OCI-LY3 (cell line): ENCODE data around the gene PRDM11.

Experiments
- EZH2phosphoT487 ChIP-seq: fragments of 200-600 bp; shearing (Covaris generic); IDR thresholded peaks from 2 replicates; pipeline ENCODE4 v1.6.1; 2018; ENCODE audit warnings: antibody characterized with exemption, mixed run types, low read depth
- TF ChIP-seq, protein P1 (sequence below): fragments of 200-600, 300-600 bp; sonication (generic); IDR thresholded peaks from 2 replicates; pipeline ENCODE4 v1.5.1; 2014; ENCODE audit warnings: antibody characterized with exemption, low read length, low read depth

DNA sequence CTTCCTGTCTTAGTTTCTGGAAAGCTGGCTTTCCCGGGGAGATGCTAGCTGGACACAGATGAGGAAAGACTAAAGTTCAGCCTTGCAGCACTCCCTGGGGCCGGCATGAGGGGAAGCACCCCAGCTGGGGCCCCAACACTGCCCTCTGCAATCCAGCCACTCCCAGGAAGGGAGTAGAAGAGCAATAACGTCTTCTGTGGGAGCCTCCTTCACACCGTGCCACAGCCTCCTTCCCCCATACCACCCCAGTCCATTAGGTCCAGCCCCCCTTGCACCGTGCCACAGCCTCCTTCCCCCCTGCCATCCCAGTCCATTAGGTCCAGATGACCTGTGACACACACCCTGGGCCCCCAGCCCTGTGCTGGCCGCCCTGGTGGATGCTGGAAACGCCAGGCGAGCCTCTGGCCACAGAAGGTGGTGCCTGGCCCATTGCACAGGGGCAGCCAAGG lies 44.1 kb upstream of the PRDM11 start:
- TF ChIP-seq, protein P1, sequence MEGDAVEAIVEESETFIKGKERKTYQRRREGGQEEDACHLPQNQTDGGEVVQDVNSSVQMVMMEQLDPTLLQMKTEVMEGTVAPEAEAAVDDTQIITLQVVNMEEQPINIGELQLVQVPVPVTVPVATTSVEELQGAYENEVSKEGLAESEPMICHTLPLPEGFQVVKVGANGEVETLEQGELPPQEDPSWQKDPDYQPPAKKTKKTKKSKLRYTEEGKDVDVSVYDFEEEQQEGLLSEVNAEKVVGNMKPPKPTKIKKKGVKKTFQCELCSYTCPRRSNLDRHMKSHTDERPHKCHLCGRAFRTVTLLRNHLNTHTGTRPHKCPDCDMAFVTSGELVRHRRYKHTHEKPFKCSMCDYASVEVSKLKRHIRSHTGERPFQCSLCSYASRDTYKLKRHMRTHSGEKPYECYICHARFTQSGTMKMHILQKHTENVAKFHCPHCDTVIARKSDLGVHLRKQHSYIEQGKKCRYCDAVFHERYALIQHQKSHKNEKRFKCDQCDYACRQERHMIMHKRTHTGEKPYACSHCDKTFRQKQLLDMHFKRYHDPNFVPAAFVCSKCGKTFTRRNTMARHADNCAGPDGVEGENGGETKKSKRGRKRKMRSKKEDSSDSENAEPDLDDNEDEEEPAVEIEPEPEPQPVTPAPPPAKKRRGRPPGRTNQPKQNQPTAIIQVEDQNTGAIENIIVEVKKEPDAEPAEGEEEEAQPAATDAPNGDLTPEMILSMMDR: no peak
- TF ChIP-seq EZH2phosphoT487: no peak
